ENCODE results near the gene OSBP2.

Gene OSBP2

GRCh38 chr22:30856741-30857502, 162.2 kb downstream of the OSBP2 start:
- DNase-seq = no peak

GRCh38 chr22:30857791-30858190, 163.1 kb downstream of the OSBP2 start:
- no peak for DNase-seq

- no peak for DNase-seq
Measured at GRCh38 chr22:30858976-30859713, 164.5 kb downstream of the OSBP2 start.

- no peak for DNase-seq
Measured at GRCh38 chr22:30859714-30860095, 165.0 kb downstream of the OSBP2 start.

GRCh38 chr22:30860176-30861105, 165.8 kb downstream of the OSBP2 start:
- DNase-seq = no peak

- DNase-seq = no peak
Measured at GRCh38 chr22:30861131-30861530, 166.5 kb downstream of the OSBP2 start.

GRCh38 chr22:30861688-30862552, 167.2 kb downstream of the OSBP2 start:
- DNase-seq = no peak

- DNase-seq = no peak
Measured at GRCh38 chr22:30863081-30863833, 168.6 kb downstream of the OSBP2 start.

GRCh38 chr22:30864441-30865420, 170.1 kb downstream of the OSBP2 start:
- DNase-seq = no peak

- no peak for DNase-seq
Measured at GRCh38 chr22:30865656-30866055, 171.0 kb downstream of the OSBP2 start.

GRCh38 chr22:30866216-30866615, 171.5 kb downstream of the OSBP2 start:
- DNase-seq = no peak

- no peak for DNase-seq
Measured at GRCh38 chr22:30866811-30867271, 172.2 kb downstream of the OSBP2 start.

GRCh38 chr22:30867746-30868662, 173.3 kb downstream of the OSBP2 start:
- no peak for DNase-seq

- DNase-seq = no peak
Measured at GRCh38 chr22:30868663-30869385, 174.2 kb downstream of the OSBP2 start.

- no peak for DNase-seq
Measured at GRCh38 chr22:30869667-30870395, 175.2 kb downstream of the OSBP2 start.

- DNase-seq = no peak
Measured at GRCh38 chr22:30870451-30871345, 176.0 kb downstream of the OSBP2 start.

All from T-helper 1 cell (primary cell).